SK-N-SH (cell line): ENCODE results near the gene CLDN6. TPM values are rescaled to one million over a fixed set of nuclear protein-coding genes. Genes with fewer than 3 reads are reported as not detected.

Experiments used
- CTCF ChIA-PET: fragments of 300-600, 350-600 bp; formaldehyde crosslinking; extraction: SDS; loops from one replicate; lab custom pipeline; 2021; lab: Yijun Ruan, JAX
- POLR2A ChIA-PET: fragments of 350-600 bp; sonication (Branson Sonifier 250); formaldehyde crosslinking; extraction: SDS; loops from one replicate; lab custom pipeline; 2020; ENCODE audit warnings: antibody characterized with exemption, inconsistent platforms; lab: Yijun Ruan, JAX
- DNase-seq: peaks from one replicate; pipeline ENCODE4 v3.0.0; 2012
- H2AFZ ChIP-seq: fragments of 200-600 bp; sonication (generic); 2 replicates; pipeline ENCODE4 v1.8.1; 2016; ENCODE audit warnings: antibody characterized with exemption, mild to moderate bottlenecking, low read depth
- H3F3A ChIP-seq: fragments of 200-600 bp; sonication (generic); replicated peaks from 2 replicates; pipeline ENCODE3; 2016; ENCODE audit warnings: antibody characterized with exemption, mild to moderate bottlenecking; ENCODE audit not compliant: insufficient read depth
- H3K27ac ChIP-seq, 2 experiments: fragments of 200-500 bp in 1 of 2; fragments of 200-600 bp in 1 of 2; sonication (Bioruptor generic) in 1 of 2; sonication (generic), shearing (Covaris generic) in 1 of 2; 2 replicates each; pipeline versions ENCODE4 v1.5.1 to v1.6.1; 2014 to 2016; ENCODE audit warnings: low read depth in 2 of 2, inconsistent platforms in 1 of 2, low read length in 1 of 2, mild to moderate bottlenecking in 1 of 2, mixed read lengths in 1 of 2
- H3K27me3 ChIP-seq: fragments of 200-600 bp; sonication (generic), shearing (Covaris generic); 2 replicates; pipeline ENCODE4 v1.6.1; 2016; ENCODE audit warnings: mixed run types; ENCODE audit not compliant: insufficient read depth
- H3K36me3 ChIP-seq, 2 experiments: fragments of 200-500 bp in 1 of 2; fragments of 200-600 bp in 1 of 2; sonication (Bioruptor generic) in 1 of 2; sonication (generic) in 1 of 2; replicated peaks in 1 of 2; 2 replicates each; pipeline versions ENCODE3 to v1.5.1; 2014 to 2016; ENCODE audit warnings: low read length in 1 of 2, mild to moderate bottlenecking in 1 of 2; ENCODE audit not compliant: insufficient read depth in 2 of 2, control insufficient read depth in 1 of 2
- H3K4me1 ChIP-seq, 2 experiments: fragments of 200-500 bp in 1 of 2; fragments of 200-600 bp in 1 of 2; sonication (Bioruptor generic) in 1 of 2; sonication (generic), shearing (Covaris generic) in 1 of 2; 2 replicates each; pipeline versions ENCODE4 v1.5.1 to v1.6.1; 2014 to 2016; ENCODE audit warnings: low read depth in 1 of 2, low read length in 1 of 2, mixed run types in 1 of 2; ENCODE audit not compliant: insufficient read depth in 2 of 2, control insufficient read depth in 1 of 2
- H3K4me2 ChIP-seq: fragments of 200-600 bp; sonication (generic), shearing (Covaris generic); 2 replicates; pipeline ENCODE4 v1.6.1; 2017; ENCODE audit warnings: mixed run types
- H3K4me3 ChIP-seq, 2 experiments: fragments of 200-500 bp in 1 of 2; fragments of 200-600 bp in 1 of 2; sonication (Bioruptor generic) in 1 of 2; sonication (generic), shearing (Covaris generic) in 1 of 2; 2 replicates each; pipeline versions ENCODE4 v1.5.1 to v1.8.1; 2014 to 2016; ENCODE audit warnings: low read depth in 2 of 2, inconsistent platforms in 1 of 2, low read length in 1 of 2, mild to moderate bottlenecking in 1 of 2, mixed read lengths in 1 of 2, moderate library complexity in 1 of 2
- H3K79me2 ChIP-seq: fragments of 200-600 bp; sonication (generic); 2 replicates; pipeline ENCODE4 v1.8.1; 2017; ENCODE audit warnings: mild to moderate bottlenecking; ENCODE audit not compliant: insufficient read depth
- H3K9ac ChIP-seq: fragments of 200-600 bp; sonication (generic); 2 replicates; pipeline ENCODE4 v1.6.1; 2017; ENCODE audit warnings: mixed run types
- H3K9me2 ChIP-seq: fragments of 200-600 bp; sonication (generic); 2 replicates; pipeline ENCODE4 v1.6.1; 2017; ENCODE audit warnings: mixed run types
- H3K9me3 ChIP-seq: fragments of 200-600 bp; sonication (generic); 2 replicates; pipeline ENCODE4 v1.6.1; 2017; ENCODE audit warnings: mixed run types, mild to moderate bottlenecking, moderate library complexity
- H4K20me1 ChIP-seq: fragments of 200-600 bp; sonication (generic); 2 replicates; pipeline ENCODE4 v1.6.1; 2017; ENCODE audit warnings: mild to moderate bottlenecking, mixed run types; ENCODE audit not compliant: insufficient read depth
- FOSL2 ChIP-seq: IDR thresholded peaks from 2 replicates; pipeline ENCODE4 v1.4.0; 2012; ENCODE audit warnings: low read depth, mild to moderate bottlenecking, moderate library complexity, borderline replicate concordance
- TAF1 ChIP-seq: IDR thresholded peaks from 2 replicates; pipeline ENCODE4 v1.6.1; 2012; ENCODE audit warnings: low read depth, mild to moderate bottlenecking, low read length, moderate library complexity, borderline replicate concordance
- TCF12 ChIP-seq: IDR thresholded peaks from 2 replicates; pipeline ENCODE4 v1.4.0; 2012
- WGBS: methylation state at CpG from one replicate; pipeline ENCODE4 v1.1.6; 2017; ENCODE audit warnings: low lambda C conversion rate; 5-methylcytosine and 5-hydroxymethylcytosine counted together
- polyA plus RNA-seq, 3 experiments: library from polyadenylated mRNA; depleted of rRNA; stranded (reverse); fragments of >200 nt; gene quantifications; 2 replicates each; pipeline ENCODE4 v1.2.3, GENCODE V29; 2012
- small RNA-seq, 7 experiments: library from RNA; depleted of rRNA; stranded (forward); fragments of <200 nt; gene quantifications; one replicate each; pipeline ENCODE3, GENCODE V24; 2012

CLDN6 gene
- polyA plus RNA-seq, 1 of the 3 experiments (the other 2 are of a cell fraction), result 0.20 TPM

GRCh38 chr16:2966043-2966807 is 51.8 kb downstream of the CLDN6 start:
- Histone ChIP-seq H3K9ac (no peak overlapping the region), H3K4me3 (no peak overlapping the region), H3K4me2 (no peak overlapping the region), H3K27me3 (0 out of 2 replicates have a peak, but pooled peaks cover 2% of the 10 kb centered on the region), H2AFZ (no peak overlapping the region), H3K36me3 (no peaks in the 10 kb centered on the region), H3K79me2 (no peaks in the 10 kb centered on the region; the same call in 1 of the 2 replicates), H3K9me3 (no peaks in the 10 kb centered on the region), H3K9me2 (no peaks in the 10 kb centered on the region), H3K27ac (no peak overlapping the region), H4K20me1 (peaks cover 12% of the 10 kb centered on the region), H3F3A (peaks cover 9% of the 10 kb centered on the region), H3K4me1 (peaks cover 0 to 32% of the 10 kb centered on the region in 2 experiments; a peak in 1 of 4 replicates)
- POLR2A ChIA-PET, result no interaction called here
- 95% methylated on average over 34 of the region's 39 CpGs for WGBS
- DNase-seq, result no peak
- TF ChIP-seq TCF12 (no peak), FOSL2 (no peak), TAF1 (no peak)
- CTCF ChIA-PET, result interaction anchor here (1.0 kb wide), 2 partner anchors 18 to 54 kb away, joined by 3 read pairs; partner anchors contain the start of gene TNFRSF12A

Small RNAs within 50 kb of the gene (small RNA-seq; reads per million reads assigned to genes)
- gene LINC00514, result 0 to 8.3 (median 0) reads per million in 7 experiments

Other genes starting within 250 kb of the CLDN6 start
- 327 and 329 TPM in 2 replicates for gene ELOB, start 240.9 kb downstream of the CLDN6 start, polyA plus RNA-seq (2012; rRNA removed)
- gene PRSS33, start 230.6 kb downstream of the CLDN6 start, polyA plus RNA-seq (2012; rRNA removed), result not detected in 2 replicates
- gene PRSS41, start 219.7 kb downstream of the CLDN6 start, polyA plus RNA-seq (2012; rRNA removed), result not detected in 2 replicates
- gene PRSS21, start 200.9 kb downstream of the CLDN6 start, polyA plus RNA-seq (2012; rRNA removed), result not detected in 2 replicates
- 0.26 and 0.47 TPM in 2 replicates for gene ZG16B, start 187.9 kb downstream of the CLDN6 start, polyA plus RNA-seq (2012; rRNA removed)
- not detected in 2 replicates for gene PRSS22, start 160.0 kb downstream of the CLDN6 start, polyA plus RNA-seq (2012; rRNA removed)
- 56.4 and 64.8 TPM in 2 replicates for gene FLYWCH2, start 135.0 kb downstream of the CLDN6 start, polyA plus RNA-seq (2012; rRNA removed)
- 22.4 and 30.1 TPM in 2 replicates for gene FLYWCH1, start 106.3 kb downstream of the CLDN6 start, polyA plus RNA-seq (2012; rRNA removed)
- 0.24 and 0.77 TPM in 2 replicates for gene KREMEN2, start 53.9 kb downstream of the CLDN6 start, polyA plus RNA-seq (2012; rRNA removed)
- gene PAQR4, start 48.8 kb downstream of the CLDN6 start, polyA plus RNA-seq (2012; rRNA removed), result 8.4 and 8.8 TPM in 2 replicates
- gene PKMYT1, start 37.7 kb downstream of the CLDN6 start, polyA plus RNA-seq (2012; rRNA removed), result 5.3 and 8.5 TPM in 2 replicates
- 0.08 TPM in 1 of 2 replicates, not detected in the other for gene CLDN9, start 5.3 kb downstream of the CLDN6 start, polyA plus RNA-seq (2012; rRNA removed)
- gene TNFRSF12A, start 2.2 kb upstream of the CLDN6 start, polyA plus RNA-seq (2012; rRNA removed), result 374 and 393 TPM in 2 replicates
- 34.7 and 54.9 TPM in 2 replicates for gene HCFC1R1, start 5.8 kb upstream of the CLDN6 start, polyA plus RNA-seq (2012; rRNA removed)
- gene THOC6, start 5.9 kb upstream of the CLDN6 start, polyA plus RNA-seq (2012; rRNA removed), result 35.7 and 37.7 TPM in 2 replicates
- gene BICDL2, start 18.8 kb upstream of the CLDN6 start, polyA plus RNA-seq (2012; rRNA removed), result not detected in 2 replicates
- gene MMP25, start 28.4 kb upstream of the CLDN6 start, polyA plus RNA-seq (2012; rRNA removed), result 0.03 and 0.05 TPM in 2 replicates
- 26.4 and 34.7 TPM in 2 replicates for gene IL32, start 47.5 kb upstream of the CLDN6 start, polyA plus RNA-seq (2012; rRNA removed)
- gene ZSCAN10, start 81.1 kb upstream of the CLDN6 start, polyA plus RNA-seq (2012; rRNA removed), result 0.05 TPM in 1 of 2 replicates, not detected in the other
- 7.6 and 9.7 TPM in 2 replicates for gene ZNF205, start 94.4 kb upstream of the CLDN6 start, polyA plus RNA-seq (2012; rRNA removed)
- 0.83 and 1.1 TPM in 2 replicates for gene ZNF213, start 116.8 kb upstream of the CLDN6 start, polyA plus RNA-seq (2012; rRNA removed)
- gene OR1F1, start 170.0 kb upstream of the CLDN6 start, polyA plus RNA-seq (2012; rRNA removed), result 0.54 and 0.71 TPM in 2 replicates
- 2.8 and 3.5 TPM in 2 replicates for gene ZNF200, start 217.0 kb upstream of the CLDN6 start, polyA plus RNA-seq (2012; rRNA removed)
- gene MEFV, start 238.4 kb upstream of the CLDN6 start, polyA plus RNA-seq (2012; rRNA removed), result 0.02 TPM in 1 of 2 replicates, not detected in the other